Mononuclear cell (primary cell): ENCODE data around the gene APEX1. TPM values are rescaled to one million over a fixed set of nuclear protein-coding genes. Genes with fewer than 3 reads are reported as not detected.
A peak's percentile ranks its signal among the peaks of the same experiment; 100 is the strongest.

Experiments
- H3K27me3 ChIP-seq: 2 replicates; pipeline ENCODE4 v1.6.0; 2011; ENCODE audit warnings: low read length, control low read depth; ENCODE audit not compliant: insufficient read depth
- H3K4me1 ChIP-seq: 2 replicates; pipeline ENCODE4 v1.5.1; 2011; ENCODE audit warnings: mild to moderate bottlenecking, low read length, control low read depth; ENCODE audit not compliant: insufficient read depth
- H3K4me3 ChIP-seq: 2 replicates; pipeline ENCODE4 v1.5.1; 2011; ENCODE audit warnings: mild to moderate bottlenecking, low read length, moderate library complexity
- H3K9me3 ChIP-seq: 2 replicates; pipeline ENCODE4 v1.5.1; 2011; ENCODE audit warnings: low read depth, mild to moderate bottlenecking, control low read depth, low read length
- total RNA-seq: library from RNA; depleted of rRNA; stranded (reverse); fragments of >200 nt; gene quantifications from one replicate; pipeline ENCODE4 v1.2.3, GENCODE V29; 2012

Gene APEX1
- total RNA-seq, 1 donor, result 42.5 TPM

- H3K4me1 ChIP-seq, result peaks cover 71% of the 10 kb centered on the region
Measured at GRCh38 chr14:20456971-20457370, 1.9 kb downstream of the APEX1 start.

GRCh38 chr14:20458031-20458789, 3.2 kb downstream of the APEX1 start:
- H3K4me1 ChIP-seq, result peaks cover 72% of the 10 kb centered on the region
- H3K9me3 ChIP-seq, result no peaks in the 10 kb centered on the region
- H3K27me3 ChIP-seq, result no peaks in the 10 kb centered on the region
- no peak overlapping the region for H3K4me3 ChIP-seq

More at GRCh38 chr14:20456971-20457370, 1.9 kb downstream of the APEX1 start:
- H3K9me3 ChIP-seq, result no peaks in the 10 kb centered on the region
- H3K27me3 ChIP-seq, result no peaks in the 10 kb centered on the region
- no peak overlapping the region for H3K4me3 ChIP-seq

GRCh38 chr14:20460458-20461224, 5.6 kb downstream of the APEX1 start:
- H3K9me3 ChIP-seq, result no peaks in the 10 kb centered on the region
- peaks cover 60% of the 10 kb centered on the region for H3K4me1 ChIP-seq
- no peaks in the 10 kb centered on the region for H3K27me3 ChIP-seq
- peak overlapping the region; percentile 68 for H3K4me3 ChIP-seq

GRCh38 chr14:20461225-20462141, 6.5 kb downstream of the APEX1 start, which contains the start of gene PIP4P1:
TSS of gene PIP4P1 (minus strand) at chr14:20461434. CDS start at chr14:20461325, 109 bp downstream.
- Histone ChIP-seq H3K9me3 (no peaks in the 10 kb centered on the region), H3K4me3 (peak within 1 kb of the TSS; percentile 68), H3K27me3 (no peaks in the 10 kb centered on the region), H3K4me1 (peaks cover 52% of the 10 kb centered on the region)

GRCh38 chr14:20468764-20469241, 13.8 kb downstream of the APEX1 start:
- Histone ChIP-seq H3K4me1 (peaks cover 35% of the 10 kb centered on the region), H3K4me3 (peak overlapping the region; percentile 60), H3K27me3 (no peaks in the 10 kb centered on the region), H3K9me3 (no peaks in the 10 kb centered on the region)

- peak within 1 kb of the TSS; percentile 60 for H3K4me3 ChIP-seq
- H3K9me3 ChIP-seq, result no peaks in the 10 kb centered on the region
- H3K4me1 ChIP-seq, result peaks cover 35% of the 10 kb centered on the region
- H3K27me3 ChIP-seq, result no peaks in the 10 kb centered on the region
Measured at GRCh38 chr14:20469242-20469889, 14.3 kb downstream of the APEX1 start, which contains the start of gene PNP. TSS of gene PNP (plus strand) at chr14:20469406. CDS start at chr14:20469525, 119 bp downstream.

- Histone ChIP-seq H3K9me3 (no peaks in the 10 kb centered on the region), H3K4me1 (peaks cover 35% of the 10 kb centered on the region), H3K4me3 (peak overlapping the region; percentile 60), H3K27me3 (no peaks in the 10 kb centered on the region)
Measured at GRCh38 chr14:20469890-20470602, 15.0 kb downstream of the APEX1 start.

GRCh38 chr14:20470603-20470901, 15.5 kb downstream of the APEX1 start:
- no peaks in the 10 kb centered on the region for H3K9me3 ChIP-seq
- peak overlapping the region; percentile 60 for H3K4me3 ChIP-seq
- H3K4me1 ChIP-seq, result peaks cover 36% of the 10 kb centered on the region
- no peaks in the 10 kb centered on the region for H3K27me3 ChIP-seq

- peaks cover 57% of the 10 kb centered on the region for H3K4me1 ChIP-seq
- no peak overlapping the region for H3K4me3 ChIP-seq
- H3K9me3 ChIP-seq, result no peaks in the 10 kb centered on the region
- H3K27me3 ChIP-seq, result no peaks in the 10 kb centered on the region
Measured at GRCh38 chr14:20472536-20473169, 17.6 kb downstream of the APEX1 start.

- Histone ChIP-seq H3K27me3 (no peaks in the 10 kb centered on the region), H3K4me1 (peaks cover 44% of the 10 kb centered on the region), H3K9me3 (no peaks in the 10 kb centered on the region), H3K4me3 (no peak overlapping the region)
Measured at GRCh38 chr14:20476776-20477175, 21.8 kb downstream of the APEX1 start.

- peaks cover 38% of the 10 kb centered on the region for H3K4me1 ChIP-seq
- no peaks in the 10 kb centered on the region for H3K9me3 ChIP-seq
- H3K4me3 ChIP-seq, result no peak overlapping the region
- H3K27me3 ChIP-seq, result no peaks in the 10 kb centered on the region
Measured at GRCh38 chr14:20477211-20477876, 22.3 kb downstream of the APEX1 start.

GRCh38 chr14:20478894-20479293, 23.9 kb downstream of the APEX1 start:
- Histone ChIP-seq H3K27me3 (no peaks in the 10 kb centered on the region), H3K4me3 (no peak overlapping the region), H3K4me1 (peaks cover 33% of the 10 kb centered on the region), H3K9me3 (no peaks in the 10 kb centered on the region)

GRCh38 chr14:20482382-20482781, 27.4 kb downstream of the APEX1 start:
- H3K4me1 ChIP-seq, result peaks cover 26% of the 10 kb centered on the region
- H3K4me3 ChIP-seq, result no peak overlapping the region
- H3K27me3 ChIP-seq, result no peaks in the 10 kb centered on the region
- H3K9me3 ChIP-seq, result no peaks in the 10 kb centered on the region
